Smooth muscle cell (in vitro differentiated cells): ENCODE data around the gene DYRK1A. TPM values are rescaled to one million over a fixed set of nuclear protein-coding genes. Genes with fewer than 3 reads are reported as not detected.

ENCODE experiments used
- DNase-seq: peaks from one replicate; lab custom pipeline; 2025; ENCODE audit not compliant: unreplicated experiment; lab: John Stamatoyannopoulos, UW
- H2AFZ ChIP-seq: fragments of 200-600 bp; sonication (generic); 2 replicates; pipeline ENCODE4 v1.6.0; 2016; ENCODE audit warnings: antibody characterized with exemption, low read depth, mild to moderate bottlenecking
- H3F3A ChIP-seq: fragments of 200-600 bp; sonication (generic); 2 replicates; pipeline ENCODE4 v1.6.0; 2017; ENCODE audit warnings: antibody characterized with exemption, low read depth
- H3K27ac ChIP-seq: fragments of 200-600 bp; sonication (generic); 2 replicates; pipeline ENCODE4 v1.5.1; 2016; ENCODE audit warnings: low read depth, mild to moderate bottlenecking
- H3K27me3 ChIP-seq: fragments of 200-600 bp; sonication (generic); 2 replicates; pipeline ENCODE4 v1.6.1; 2016; ENCODE audit warnings: low read depth, mild to moderate bottlenecking
- H3K36me3 ChIP-seq: fragments of 200-600 bp; sonication (generic); 2 replicates; pipeline ENCODE4 v1.5.1; 2016; ENCODE audit warnings: low read depth
- H3K4me1 ChIP-seq: fragments of 200-600 bp; sonication (generic); 2 replicates; pipeline ENCODE4 v1.5.1; 2016; ENCODE audit warnings: low read depth
- H3K4me2 ChIP-seq: fragments of 200-600 bp; sonication (generic); 2 replicates; pipeline ENCODE4 v1.6.0; 2016; ENCODE audit warnings: mild to moderate bottlenecking
- H3K4me3 ChIP-seq: fragments of 200-600 bp; sonication (generic); 2 replicates; pipeline ENCODE4 v1.5.1; 2016; ENCODE audit warnings: mild to moderate bottlenecking
- H3K79me2 ChIP-seq: fragments of 200-600 bp; sonication (generic); 2 replicates; pipeline ENCODE4 v1.6.0; 2016; ENCODE audit warnings: low read depth, mild to moderate bottlenecking
- H3K9ac ChIP-seq: fragments of 200-600 bp; sonication (generic); 2 replicates; pipeline ENCODE4 v1.6.0; 2016; ENCODE audit warnings: low read depth
- H3K9me3 ChIP-seq: fragments of 200-600 bp; sonication (generic); replicated peaks from 2 replicates; pipeline ENCODE4 v1.5.1; 2016; ENCODE audit warnings: low read depth
- H4K20me1 ChIP-seq: fragments of 200-600 bp; sonication (generic); 2 replicates; pipeline ENCODE4 v1.6.0; 2016; ENCODE audit warnings: low read depth
- CTCF ChIP-seq: fragments of 200-600 bp; sonication (generic); IDR thresholded peaks from 2 replicates; pipeline ENCODE4 v1.5.1; 2017; ENCODE audit warnings: borderline replicate concordance, mild to moderate bottlenecking, antibody characterized with exemption; ENCODE audit not compliant: insufficient read depth, poor library complexity, severe bottlenecking
- WGBS: methylation state at CpG from one replicate; pipeline ENCODE4 v1.1.7; 2016; ENCODE audit warnings: low lambda C conversion rate; 5-methylcytosine and 5-hydroxymethylcytosine counted together
- polyA plus RNA-seq: library from polyadenylated mRNA; unstranded; fragments of >200 nt; fragmentation: Nextera tagmentation; extraction: Ambion mirVana; gene quantifications from 2 replicates; pipeline ENCODE4 v1.2.1, GENCODE V29; 2016
- total RNA-seq: library from RNA; depleted of rRNA; stranded (reverse); fragments of >200 nt; gene quantifications from 2 replicates; pipeline ENCODE4 v1.2.3, GENCODE V29; 2014

Gene DYRK1A
- total and polyA plus RNA-seq, 2 experiments from 2014 or later = 2.4 to 61.7 TPM

- peaks cover 100% of the 10 kb centered on the region for H3K79me2 ChIP-seq
- no peaks in the 10 kb centered on the region for H3K27me3 ChIP-seq
- peaks cover 23% of the 10 kb centered on the region for H3F3A ChIP-seq
- H3K27ac ChIP-seq = peak overlapping the region; percentile 66
- no peak overlapping the region for H3K9ac ChIP-seq
- no peak for TF ChIP-seq CTCF
- no peaks in the 10 kb centered on the region for H3K36me3 ChIP-seq
- no peak overlapping the region for H2AFZ ChIP-seq
- peaks cover 48% of the 10 kb centered on the region for H3K4me1 ChIP-seq
- H4K20me1 ChIP-seq = peaks cover 100% of the 10 kb centered on the region
- H3K4me2 ChIP-seq = peak overlapping the region; percentile 72
- H3K9me3 ChIP-seq = no peaks in the 10 kb centered on the region
- no peak overlapping the region for H3K4me3 ChIP-seq
- 28% methylated on average over 5 of the region's 5 CpGs for WGBS
- no peak for DNase-seq
These were observed 95.7 kb downstream of the DYRK1A start for GRCh38 chr21:37462087-37462861.

GRCh38 chr21:37463083-37463801 lies 96.7 kb downstream of the DYRK1A start:
- peaks cover 100% of the 10 kb centered on the region for H4K20me1 ChIP-seq

GRCh38 chr21:37467082-37467481 lies 100.5 kb downstream of the DYRK1A start:
- Histone ChIP-seq H3K9ac (no peak overlapping the region), H3K27me3 (no peaks in the 10 kb centered on the region), H3K4me3 (no peak overlapping the region), H2AFZ (no peak overlapping the region), H3K4me2 (no peak overlapping the region), H3K36me3 (no peaks in the 10 kb centered on the region), H3K9me3 (no peaks in the 10 kb centered on the region), H3F3A (peaks cover 5% of the 10 kb centered on the region), H3K79me2 (peaks cover 100% of the 10 kb centered on the region), H3K27ac (no peak overlapping the region), H3K4me1 (peaks cover 9% of the 10 kb centered on the region), H4K20me1 (peaks cover 100% of the 10 kb centered on the region)
- DNase-seq = no peak
- no peak for TF ChIP-seq CTCF
- WGBS = 96% methylated on average over 3 of the region's 3 CpGs

More at GRCh38 chr21:37463083-37463801, 96.7 kb downstream of the DYRK1A start:
- Histone ChIP-seq H3K9me3 (no peaks in the 10 kb centered on the region), H3K4me3 (no peak overlapping the region), H3K79me2 (peaks cover 100% of the 10 kb centered on the region), H3K4me1 (peaks cover 47% of the 10 kb centered on the region), H3K36me3 (no peaks in the 10 kb centered on the region), H2AFZ (no peak overlapping the region), H3K27me3 (no peaks in the 10 kb centered on the region), H3K27ac (peak overlapping the region; percentile 66), H3K9ac (no peak overlapping the region), H3K4me2 (peak overlapping the region; percentile 72), H3F3A (peaks cover 23% of the 10 kb centered on the region)
- TF ChIP-seq CTCF = peak; percentile 76
- 59% methylated on average over 6 of the region's 6 CpGs for WGBS
- DNase-seq = no peak
